Measurements from ENCODE around the gene CAMSAP1. TPM values are rescaled to one million over a fixed set of nuclear protein-coding genes. Genes with fewer than 3 reads are reported as not detected.
A peak's percentile ranks its signal among the peaks of the same experiment; 100 is the strongest.

CAMSAP1 gene
- total RNA-seq, 1 donor = 26.1 TPM

GRCh38 chr9:135910757-135911156 lies 3.4 kb upstream of the CAMSAP1 start:
- Histone ChIP-seq H3K79me2 (ENCODE audit: insufficient read depth, low read length) (peaks cover 40% of the 10 kb centered on the region), H3K36me3 (ENCODE audit: insufficient read depth, low read length) (peaks cover 32% of the 10 kb centered on the region)
- TF ChIP-seq CTCF (IDR thresholded peaks at IDR 0.05; ENCODE audit: extremely low read depth, low read depth, low read length) = no peak

DNA sequence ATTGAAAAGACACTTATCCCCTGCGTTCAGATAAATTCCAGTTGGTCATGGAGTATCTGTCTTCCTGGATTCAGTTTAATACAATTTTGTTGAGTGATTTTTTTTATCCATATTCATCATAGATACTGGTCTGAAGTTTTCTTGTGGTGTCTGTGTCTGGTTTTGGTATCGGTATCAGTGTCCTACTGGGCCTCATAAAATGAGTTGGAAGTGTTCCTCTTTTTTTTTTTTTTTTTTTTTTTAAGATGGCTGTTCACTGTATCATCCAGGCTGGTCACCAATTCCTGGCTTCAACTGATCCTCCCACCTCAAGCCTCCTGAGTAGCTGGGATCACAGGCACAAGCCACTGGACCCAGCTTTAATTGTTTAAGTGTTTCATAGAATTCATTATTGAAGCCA lies 2.9 kb upstream of the CAMSAP1 start:
- peaks cover 27% of the 10 kb centered on the region for H3K36me3 ChIP-seq (ENCODE audit: insufficient read depth, low read length)
- H3K4me2 ChIP-seq (ENCODE audit: insufficient read depth, low read length) = no peak overlapping the region
- peaks cover 5% of the 10 kb centered on the region for H3K9me3 ChIP-seq (ENCODE audit: low read depth, low read length)
- H2AFZ ChIP-seq (ENCODE audit: low read length) = no peak overlapping the region
- peaks cover 22% of the 10 kb centered on the region for H3K4me1 ChIP-seq (ENCODE audit: insufficient read depth, low read length)
- no peak overlapping the region for H3K27ac ChIP-seq (ENCODE audit: low read depth, low read length)
- peaks cover 17% of the 10 kb centered on the region for H4K20me1 ChIP-seq (ENCODE audit: insufficient read depth, low read length)
- no peak for TF ChIP-seq CTCF (IDR thresholded peaks at IDR 0.05; ENCODE audit: extremely low read depth, low read depth, low read length)
- no peak overlapping the region for H3K4me3 ChIP-seq (ENCODE audit: insufficient read depth, low read length)
- H3K79me2 ChIP-seq (ENCODE audit: insufficient read depth, low read length) = peaks cover 45% of the 10 kb centered on the region
- no peak for DNase-seq (ENCODE audit: insufficient read length, low spot score, missing footprints)
- H3K27me3 ChIP-seq (ENCODE audit: insufficient read depth, low read length) = no peaks in the 10 kb centered on the region

More at GRCh38 chr9:135910757-135911156, 3.4 kb upstream of the CAMSAP1 start:
- DNase-seq (ENCODE audit: insufficient read length, low spot score, missing footprints) = peak; percentile 29
- Histone ChIP-seq H3K4me3 (ENCODE audit: insufficient read depth, low read length) (no peak overlapping the region), H4K20me1 (ENCODE audit: insufficient read depth, low read length) (peaks cover 12% of the 10 kb centered on the region), H3K27me3 (ENCODE audit: insufficient read depth, low read length) (no peaks in the 10 kb centered on the region), H3K4me1 (ENCODE audit: insufficient read depth, low read length) (peaks cover 16% of the 10 kb centered on the region), H3K9me3 (ENCODE audit: low read depth, low read length) (peaks cover 5% of the 10 kb centered on the region), H3K4me2 (ENCODE audit: insufficient read depth, low read length) (no peak overlapping the region), H2AFZ (ENCODE audit: low read length) (no peak overlapping the region), H3K27ac (ENCODE audit: low read depth, low read length) (no peak overlapping the region)

DNA sequence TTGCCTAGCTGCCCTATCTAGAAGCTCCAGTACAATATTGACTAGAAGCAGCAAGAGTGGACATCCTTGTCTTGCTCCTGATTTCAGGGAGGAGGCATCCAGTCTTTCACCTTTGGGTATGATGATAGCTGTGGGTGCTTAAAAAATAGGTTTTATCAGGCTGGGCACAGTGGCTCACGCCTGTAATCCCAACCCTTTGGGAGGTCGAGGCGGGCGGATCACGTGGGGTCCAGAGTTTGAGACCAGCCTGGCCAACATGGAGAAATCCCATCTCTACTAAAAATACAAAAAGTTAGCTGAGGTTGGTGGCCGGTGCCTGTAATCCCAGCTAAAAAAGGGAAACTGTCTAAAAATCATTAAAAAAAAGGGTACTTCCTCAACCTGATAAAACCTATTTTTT lies 2.0 kb upstream of the CAMSAP1 start:
- H3K9me3 ChIP-seq (ENCODE audit: low read depth, low read length) = no peaks in the 10 kb centered on the region
- H3K4me1 ChIP-seq (ENCODE audit: insufficient read depth, low read length) = peaks cover 27% of the 10 kb centered on the region
- peaks cover 25% of the 10 kb centered on the region for H4K20me1 ChIP-seq (ENCODE audit: insufficient read depth, low read length)
- H3K4me2 ChIP-seq (ENCODE audit: insufficient read depth, low read length) = peak overlapping the region; percentile 81
- TF ChIP-seq CTCF (IDR thresholded peaks at IDR 0.05; ENCODE audit: extremely low read depth, low read depth, low read length) = no peak
- peaks cover 53% of the 10 kb centered on the region for H3K79me2 ChIP-seq (ENCODE audit: insufficient read depth, low read length)
- H3K4me3 ChIP-seq (ENCODE audit: insufficient read depth, low read length) = no peak overlapping the region
- no peak overlapping the region for H3K27ac ChIP-seq (ENCODE audit: low read depth, low read length)
- no peak overlapping the region for H2AFZ ChIP-seq (ENCODE audit: low read length)
- DNase-seq (ENCODE audit: insufficient read length, low spot score, missing footprints) = peak; percentile 18
- peaks cover 20% of the 10 kb centered on the region for H3K36me3 ChIP-seq (ENCODE audit: insufficient read depth, low read length)
- H3K27me3 ChIP-seq (ENCODE audit: insufficient read depth, low read length) = no peaks in the 10 kb centered on the region

GRCh38 chr9:135908754-135909204 lies 1.4 kb upstream of the CAMSAP1 start:
- Histone ChIP-seq H3K4me3 (ENCODE audit: insufficient read depth, low read length) (peak overlapping the region; percentile 81), H3K4me2 (ENCODE audit: insufficient read depth, low read length) (peak overlapping the region; percentile 81), H3K79me2 (ENCODE audit: insufficient read depth, low read length) (peaks cover 59% of the 10 kb centered on the region), H4K20me1 (ENCODE audit: insufficient read depth, low read length) (peaks cover 31% of the 10 kb centered on the region), H2AFZ (ENCODE audit: low read length) (no peak overlapping the region), H3K9me3 (ENCODE audit: low read depth, low read length) (no peaks in the 10 kb centered on the region), H3K4me1 (ENCODE audit: insufficient read depth, low read length) (peaks cover 27% of the 10 kb centered on the region), H3K27ac (ENCODE audit: low read depth, low read length) (no peak overlapping the region), H3K36me3 (ENCODE audit: insufficient read depth, low read length) (peaks cover 17% of the 10 kb centered on the region), H3K27me3 (ENCODE audit: insufficient read depth, low read length) (no peaks in the 10 kb centered on the region)
- peak; percentile 78 for DNase-seq (ENCODE audit: insufficient read length, low spot score, missing footprints)
- TF ChIP-seq CTCF (IDR thresholded peaks at IDR 0.05; ENCODE audit: extremely low read depth, low read depth, low read length) = no peak

Data from osteoblast (primary cell).